K562 (cell line): ENCODE measurements around the gene UPF2. TPM values are rescaled to one million over a fixed set of nuclear protein-coding genes. Genes with fewer than 3 reads are reported as not detected.

Experiments used
- ATAC-seq: fragments of 200-7000 bp; cut with Tn5 transposase; 3 replicates; pipeline ENCODE4 v1.9.1; 2020; ENCODE audit warnings: moderate library complexity
- BruUV-seq: library from RNA; stranded (reverse); fragments of 400-500 nt; replicated peaks from 2 replicates; lab custom pipeline; 2021; lab: Mats Ljungman, UMichigan
- CTCF ChIA-PET: fragments of 300-600 bp; formaldehyde crosslinking; extraction: SDS; loops from one replicate; lab custom pipeline; 2021; ENCODE audit warnings: low intra/inter-chr PET ratio; lab: Yijun Ruan, JAX
- POLR2A ChIA-PET: fragments of 300-600, 350-650 bp; sonication (Branson Sonifier 250); formaldehyde crosslinking; extraction: SDS; loops from one replicate; lab custom pipeline; 2021; ENCODE audit warnings: antibody characterized with exemption, inconsistent platforms; lab: Yijun Ruan, JAX
- DNase-seq, 4 experiments: peaks; one replicate each; pipeline versions ENCODE4 v3.0.0 to v3.0.0-alpha.2; 2011 to 2018; ENCODE audit warnings: low spot score in 3 of 4, mixed read lengths in 3 of 4; ENCODE audit errors: extremely low read depth in 1 of 4
- FAIRE-seq: peaks from 2 replicates; lab custom pipeline; 2011; peaks lifted over from hg19 to GRCh38; lab: Jason Lieb, UNC
- H2AFZ ChIP-seq: 2 replicates; pipeline ENCODE4 v1.6.0; 2011; ENCODE audit warnings: low read depth, low read length, control low read depth, inconsistent platforms
- H3K27ac ChIP-seq: fragments of 200-600 bp; 3 replicates; pipeline ENCODE4 v1.8.0; 2011; ENCODE audit warnings: low read depth, mild to moderate bottlenecking, control low read depth, inconsistent platforms, low read length, moderate library complexity, mixed read lengths; ENCODE audit errors: extremely low read depth
- H3K27me3 ChIP-seq, 2 experiments: fragments of 300-600 bp in 1 of 2; 2 replicates in 1 of 2; 3 replicates in 1 of 2; pipeline versions ENCODE4 v1.6.0 to v1.8.0; 2011; ENCODE audit warnings: inconsistent platforms in 2 of 2, low read length in 2 of 2, mild to moderate bottlenecking in 1 of 2, mixed read lengths in 1 of 2, moderate library complexity in 1 of 2; ENCODE audit not compliant: control insufficient read depth in 2 of 2, insufficient read depth in 2 of 2
- H3K36me3 ChIP-seq: fragments of 300-600 bp; 3 replicates; pipeline ENCODE4 v1.8.0; 2011; ENCODE audit warnings: mild to moderate bottlenecking, low read length, inconsistent platforms; ENCODE audit not compliant: control insufficient read depth, insufficient read depth
- H3K4me1 ChIP-seq, 2 experiments: fragments of 200-600 bp in 1 of 2; replicated peaks in 1 of 2; 2 replicates in 1 of 2; 3 replicates in 1 of 2; pipeline versions ENCODE4 v1.5.1 to v1.8.0; 2011; ENCODE audit warnings: inconsistent platforms in 2 of 2, low read length in 2 of 2, mild to moderate bottlenecking in 1 of 2, mixed read lengths in 1 of 2, moderate library complexity in 1 of 2; ENCODE audit not compliant: control insufficient read depth in 2 of 2, insufficient read depth in 2 of 2
- H3K4me2 ChIP-seq: 2 replicates; pipeline ENCODE4 v1.6.1; 2011; ENCODE audit warnings: low read length, control low read depth, inconsistent platforms, mixed read lengths; ENCODE audit not compliant: insufficient read depth
- H3K4me3 ChIP-seq: fragments of 200-600 bp; sonication (generic), shearing (Covaris generic); 2 replicates; pipeline ENCODE4 v1.5.1; 2016; ENCODE audit warnings: control low read depth, inconsistent platforms
- H3K79me2 ChIP-seq: fragments of 200-600 bp; 3 replicates; pipeline ENCODE4 v1.8.0; 2011; ENCODE audit warnings: low read length, inconsistent platforms; ENCODE audit not compliant: control insufficient read depth, insufficient read depth
- H3K9ac ChIP-seq, 2 experiments: 2 replicates each; pipeline versions ENCODE4 v1.6.0 to v1.6.1; 2011; ENCODE audit warnings: low read depth in 2 of 2, low read length in 2 of 2, control low read depth in 1 of 2, inconsistent platforms in 1 of 2, mild to moderate bottlenecking in 1 of 2, mixed read lengths in 1 of 2; ENCODE audit not compliant: insufficient read depth in 1 of 2
- H3K9me1 ChIP-seq: one replicate; pipeline ENCODE4 v1.6.0; 2011; ENCODE audit warnings: inconsistent platforms, mild to moderate bottlenecking, low read length, moderate library complexity; ENCODE audit not compliant: control insufficient read depth, insufficient read depth
- H3K9me3 ChIP-seq: replicated peaks from 2 replicates; pipeline ENCODE4 v1.5.1; 2011; ENCODE audit warnings: low read depth, low read length, inconsistent platforms; ENCODE audit not compliant: control insufficient read depth, insufficient read depth
- H4K20me1 ChIP-seq: replicated peaks from 2 replicates; pipeline ENCODE4 v1.6.1; 2011; ENCODE audit warnings: low read length, inconsistent platforms, mixed read lengths; ENCODE audit not compliant: control insufficient read depth, insufficient read depth
- CBFA2T3 ChIP-seq: fragments of 450-650 bp; IDR thresholded peaks from 2 replicates; pipeline ENCODE4 v1.6.1; 2017
- CTCF ChIP-seq, 3 experiments: IDR thresholded peaks in 2 of 3; conservative IDR thresholded peaks in 1 of 3; 2 replicates each; pipeline ENCODE4 v1.5.1; 2011 to 2012; ENCODE audit warnings: low read length in 3 of 3, mild to moderate bottlenecking in 3 of 3, control low read depth in 2 of 3, improper control_type of control experiment in 1 of 3, inconsistent platforms in 1 of 3, low read depth in 1 of 3, mixed read lengths in 1 of 3, moderate library complexity in 1 of 3; ENCODE audit not compliant: insufficient read depth in 2 of 3
- NFE2 ChIP-seq: IDR thresholded peaks from 2 replicates; pipeline ENCODE4 v1.6.1; 2014; ENCODE audit warnings: antibody characterized with exemption, low read depth
- WGBS: fragments of 100-300 bp; shearing (Covaris generic); methylation state at CpG from one replicate; pipeline ENCODE4 v1.1.6; 2016; ENCODE audit warnings: low coverage, mixed read lengths; ENCODE audit not compliant: insufficient coverage; ENCODE audit errors: missing lambda C conversion rate; 5-methylcytosine and 5-hydroxymethylcytosine counted together
- in situ Hi-C: fragments of 300-500 bp; cut with MboI; formaldehyde crosslinking; loops from 4 replicates; pipeline ENCODE4 v1.15.0; 2018; ENCODE audit warnings: inconsistent platforms, mixed read lengths
- intact Hi-C: fragments of 100-400 bp; cut with micrococcal nuclease; formaldehyde crosslinking; loops from 2 replicates; pipeline ENCODE4 v1.14.2; 2022
- polyA plus RNA-seq, 8 experiments: library from polyadenylated mRNA; depleted of rRNA in 4 of 8; stranded (reverse) in 5 of 8; unstranded in 3 of 8; fragments of >200 nt; fragmentation: Nextera tagmentation in 2 of 8; fragmentation: Illumina TruSeq in 1 of 8; extraction: Ambion mirVana in 2 of 8; extraction: Trizol in 1 of 8; gene quantifications; 2 replicates each; pipeline versions ENCODE4 v1.2.1 to v1.2.3, GENCODE V29; 2011 to 2014; ENCODE audit warnings: inconsistent platforms in 1 of 8, missing spikeins in 1 of 8
- total RNA-seq, 7 experiments: library from RNA; depleted of rRNA in 6 of 7; stranded (reverse); fragments of >200 nt in 6 of 7; fragmentation: Illumina TruSeq in 2 of 7; extraction: Trizol in 2 of 7; gene quantifications; 2 replicates each; pipeline versions ENCODE4 v1.2.1 to v1.2.3, GENCODE V29; 2011 to 2021; ENCODE audit warnings: low replicate concordance in 1 of 7

Gene UPF2
- total and polyA plus RNA-seq, 9 of the 15 experiments (the other 6 are each of a cell fraction or from before 2014, with no cell fraction given): 13.9 to 37.7 (median 23.7) TPM

GRCh38 chr10:11913079-11913641 is 129.4 kb downstream of the UPF2 start:
- Histone ChIP-seq H4K20me1 (no peaks in the 10 kb centered on the region), H3K4me2 (peak overlapping the region; percentile 38; the same call in 1 of the 2 replicates), H3K36me3 (no peaks in the 10 kb centered on the region), H3K9ac (peak overlapping the region in 1 of 2 experiments; percentile 27; a peak in 1 of 4 replicates), H3K79me2 (no peaks in the 10 kb centered on the region), H3K9me1 (peaks cover 9% of the 10 kb centered on the region), H3K27me3 (no peaks in the 10 kb centered on the region), H2AFZ (peak overlapping the region; percentile 86), H3K4me3 (no peak overlapping the region), H3K4me1 (peaks cover 11 to 13% of the 10 kb centered on the region in 2 experiments; a peak in 4 of 5 replicates), H3K27ac (0 out of 3 replicates have a peak overlapping the region, but pooled peaks have one; percentile 28), H3K9me3 (no peaks in the 10 kb centered on the region)
- DNase-seq (peak in 2 of 4 experiments; percentile 27 to 41), FAIRE-seq (peak; percentile 92), ATAC-seq (peak; percentile 75)
- in situ Hi-C loops: no loop called here
- CTCF ChIA-PET: no interaction called here
- intact Hi-C loops: no loop called here
- POLR2A ChIA-PET: interaction anchor here (0.6 to 1.6 kb wide), 5 partner anchors 11 to 190 kb away, joined by 3 to 7 read pairs (median 4); no protein-coding TSS in a partner anchor
- BruUV-seq: no TSS peak
- 41% methylated on average over 11 of the region's 11 CpGs for WGBS
- 0 out of 6 replicates have a peak, but pooled peaks of 1 of the 3 experiments have one; percentile 5 for TF ChIP-seq CTCF (IDR thresholded peaks at IDR 0.05 in 2 of 3, conservative IDR thresholded peaks at IDR 0.05 in 1 of 3; ENCODE audit: insufficient read depth in 2 of 3, low read depth in 1 of 3, low read length in 3 of 3)
- 0 out of 2 replicates have a peak, but pooled peaks have one; percentile 32 for TF ChIP-seq CBFA2T3
- TF ChIP-seq NFE2: no peak
- TF ChIP-seq, all 486 proteins: peak for 2
